ENCODE data around the gene ASIC2.

ASIC2 gene

DNA sequence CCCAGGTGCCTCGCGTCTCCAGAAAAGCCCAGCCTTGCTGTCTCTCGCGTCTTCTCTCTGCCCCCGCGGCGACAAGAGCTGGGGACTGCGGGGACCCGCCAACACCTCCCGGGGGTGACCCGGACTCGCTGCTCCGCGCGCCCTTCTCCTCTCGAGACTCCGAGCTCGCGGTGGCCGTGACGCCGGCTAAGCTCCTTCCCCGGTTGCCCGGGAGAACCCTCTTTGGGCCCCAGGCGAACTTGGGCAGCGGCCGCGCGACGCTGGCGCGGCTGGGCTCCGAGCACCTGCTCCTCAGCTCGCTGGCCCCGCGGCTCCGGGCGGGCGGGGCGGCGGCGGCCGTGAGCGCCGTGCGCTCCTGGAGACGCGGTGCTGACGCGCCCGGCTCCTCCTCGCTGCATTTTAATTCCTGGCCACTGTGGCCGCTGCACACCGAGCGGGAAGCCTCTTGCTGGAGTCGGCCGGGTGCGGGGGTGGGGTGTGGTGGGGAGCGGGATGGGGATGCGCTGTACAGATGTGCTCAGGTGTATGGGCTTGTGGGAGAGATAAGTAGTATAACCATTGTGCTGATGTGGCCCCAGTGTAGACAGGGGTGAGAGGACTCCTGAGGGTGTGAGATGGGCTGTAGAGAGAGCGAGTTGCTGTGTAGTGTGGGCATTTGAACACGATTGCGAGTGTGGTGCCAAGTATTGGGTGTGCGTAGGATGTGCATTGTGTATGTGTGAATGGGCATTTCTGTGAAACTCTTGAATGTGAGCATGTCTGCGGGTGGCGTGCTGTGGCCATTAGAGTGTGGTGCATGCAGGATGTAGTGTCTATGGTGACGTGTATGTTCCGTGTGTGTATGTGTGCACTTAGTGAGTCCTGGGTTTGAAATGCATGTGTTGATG lies at the start of gene ASIC2:
TSS of gene ASIC2 (minus strand) at position 315 of the 887 bp plus-strand sequence.
- DNase-seq, result no peak

DNA sequence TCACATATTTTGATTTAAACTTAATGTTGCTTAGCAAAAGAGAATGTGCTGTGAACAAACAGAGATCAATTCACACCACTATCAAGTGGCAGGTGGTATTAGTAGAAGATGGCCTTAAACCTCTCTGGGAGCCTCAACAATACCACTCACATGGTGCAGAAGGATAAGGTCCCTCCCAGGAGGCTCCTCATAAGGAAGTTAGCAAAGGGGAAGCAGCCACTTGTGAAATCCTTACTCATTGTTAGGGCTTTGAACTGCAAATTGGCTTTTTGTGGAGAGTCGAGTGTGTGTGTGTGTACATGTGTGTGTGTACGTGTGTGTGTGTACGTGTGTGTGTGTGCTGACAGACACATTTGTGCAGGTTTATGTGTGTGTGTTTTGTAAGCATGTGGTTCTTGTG lies 48.9 kb upstream of the ASIC2 start:
- DNase-seq, result no peak

DNA sequence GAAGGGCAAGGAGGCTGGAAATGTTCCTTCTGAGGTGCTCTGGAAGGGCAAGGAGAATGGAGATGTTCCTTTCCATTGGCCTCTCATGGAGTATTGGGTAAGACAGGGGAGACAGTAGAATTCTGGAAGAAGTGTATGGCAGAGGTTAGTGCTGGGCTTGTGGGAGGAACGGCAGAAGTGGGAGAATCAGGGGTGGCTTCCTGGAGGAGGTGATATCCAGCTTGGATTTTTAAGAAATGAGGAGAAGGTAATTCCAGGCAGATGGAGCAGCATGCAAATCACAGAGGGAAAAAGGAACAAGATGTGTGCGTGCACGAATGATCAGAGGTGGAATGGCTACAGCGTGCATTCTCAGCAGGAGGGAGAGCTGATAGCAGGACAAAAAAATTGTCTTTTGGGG lies 45.1 kb upstream of the ASIC2 start:
- no peak for DNase-seq

DNA sequence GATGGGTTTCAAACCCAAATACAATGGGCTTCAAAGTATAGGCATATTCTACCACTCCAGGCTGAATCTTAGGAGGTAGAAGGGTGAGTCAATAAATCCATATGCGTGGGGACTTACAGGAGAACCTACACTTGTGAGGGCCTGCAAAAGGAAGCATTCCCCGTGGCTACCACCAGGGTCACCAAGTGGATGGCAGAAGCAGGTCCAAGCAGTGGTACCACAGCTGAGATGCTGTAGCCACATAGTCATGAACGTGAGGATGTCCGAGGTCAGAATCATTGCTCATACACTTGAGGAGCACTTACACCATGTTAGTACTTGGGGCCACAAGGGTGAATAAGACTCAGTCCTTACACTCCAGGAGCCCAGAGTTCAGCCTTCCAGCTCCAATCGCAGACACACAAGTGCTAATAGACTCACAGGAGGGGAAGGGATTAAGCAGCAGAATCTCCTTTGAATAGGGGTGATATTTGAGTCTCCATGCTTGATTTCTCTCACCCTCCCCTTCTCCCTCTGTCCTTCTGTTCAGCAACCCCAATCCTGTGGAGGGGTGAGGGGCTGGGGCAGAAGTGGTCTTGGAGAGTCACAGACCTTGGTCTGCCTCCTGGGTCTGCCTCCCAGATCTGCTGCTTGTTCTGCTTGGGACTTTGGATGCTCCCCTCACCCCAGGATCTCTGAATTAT lies 42.5 kb upstream of the ASIC2 start:
- no peak for DNase-seq

DNA sequence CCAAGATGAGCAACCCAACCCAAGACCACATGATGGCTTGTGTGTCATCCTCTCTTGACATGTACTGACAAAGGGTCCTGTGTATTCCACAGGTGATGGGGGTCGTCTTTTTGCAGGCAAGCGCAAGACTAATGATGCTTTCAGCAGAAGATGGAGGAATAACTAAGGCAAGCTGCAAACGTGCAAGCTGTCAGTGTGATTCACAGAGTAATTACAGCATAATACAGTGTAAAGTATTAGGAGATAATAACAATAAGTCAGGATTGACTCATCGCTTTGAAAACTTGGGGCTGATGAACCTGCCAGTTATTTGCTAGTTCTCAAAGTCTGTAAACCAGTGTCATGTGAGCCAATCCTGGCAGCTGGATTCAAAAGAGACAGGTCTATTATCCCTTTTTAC lies 41.6 kb upstream of the ASIC2 start:
- no peak for DNase-seq

DNA sequence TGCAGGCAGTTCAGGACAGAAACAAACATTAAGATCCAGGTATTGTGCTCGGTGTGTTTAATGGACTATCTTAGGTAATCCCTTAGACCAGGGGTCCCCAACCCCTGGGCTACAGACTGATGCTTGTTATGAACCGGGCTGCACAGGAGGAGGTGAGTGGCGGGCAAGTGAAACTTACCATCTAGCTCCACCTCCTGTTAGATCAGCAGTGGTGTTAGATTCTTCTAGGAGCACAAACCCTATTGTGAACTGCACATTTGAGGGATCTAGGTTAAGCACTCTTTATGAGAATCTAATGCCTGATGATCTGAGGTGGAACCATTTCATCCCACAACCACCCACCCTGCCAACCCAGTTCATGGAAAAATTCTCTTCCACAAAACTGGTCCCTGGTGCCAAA lies 37.8 kb upstream of the ASIC2 start:
- DNase-seq, result no peak

DNA sequence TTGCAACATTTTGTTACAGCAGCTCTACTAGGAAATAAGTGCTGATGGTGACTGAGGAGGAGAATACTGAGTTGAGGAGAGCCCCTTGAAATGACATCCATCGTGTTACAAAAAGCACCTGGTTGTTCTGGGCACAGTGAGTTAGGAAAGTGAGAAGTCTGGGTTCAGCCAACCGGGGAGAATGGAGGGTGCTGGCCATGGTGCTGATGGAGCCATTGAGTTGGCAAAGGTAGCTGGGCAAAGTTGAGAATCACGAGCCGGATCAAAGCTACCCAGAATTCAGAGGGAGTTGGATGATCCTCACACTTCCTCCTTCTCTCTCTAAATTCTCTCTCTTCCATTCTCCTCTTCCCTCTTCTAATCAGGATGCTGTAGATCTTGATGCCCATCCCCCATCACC lies 35.0 kb upstream of the ASIC2 start:
- DNase-seq, result no peak

DNA sequence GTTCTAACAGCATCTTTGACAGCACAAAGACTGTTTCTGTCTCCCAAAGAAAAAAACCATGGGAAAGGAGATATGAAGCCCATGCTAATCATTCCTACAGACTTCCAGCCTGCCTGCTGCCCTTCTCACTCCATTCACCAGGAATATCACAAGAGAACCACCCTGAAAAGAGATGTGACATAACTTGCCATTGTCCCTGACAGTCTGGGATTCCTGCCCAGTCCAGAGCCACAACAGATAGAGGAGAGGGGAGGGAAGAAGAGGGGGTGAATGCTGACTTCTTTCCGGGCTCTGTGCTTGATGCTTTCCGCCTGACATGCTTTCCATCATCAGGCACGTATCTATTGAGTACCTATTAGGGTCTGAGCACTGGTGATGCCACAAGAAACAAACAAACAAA lies 31.6 kb upstream of the ASIC2 start:
- no peak for DNase-seq

DNA sequence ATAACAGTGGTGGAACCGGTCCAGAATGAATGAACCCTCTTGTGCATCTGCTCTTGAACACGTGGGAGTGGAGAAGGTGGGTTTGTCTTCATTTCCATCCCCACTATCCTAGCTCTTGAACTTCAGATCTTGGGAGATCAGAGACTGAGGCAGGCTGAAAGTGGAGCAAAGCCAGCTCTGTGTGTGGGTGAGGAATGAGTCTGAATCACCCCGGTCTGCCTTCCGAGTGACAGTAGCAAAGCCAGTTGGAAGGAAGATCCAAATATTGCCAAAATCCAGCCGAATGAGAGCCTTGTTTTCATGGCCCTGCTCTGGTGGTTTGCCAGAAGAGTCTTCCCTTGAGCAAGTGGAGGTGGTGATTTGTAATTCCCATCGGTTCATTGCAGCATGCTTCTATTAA lies 29.0 kb upstream of the ASIC2 start:
- DNase-seq, result no peak

DNA sequence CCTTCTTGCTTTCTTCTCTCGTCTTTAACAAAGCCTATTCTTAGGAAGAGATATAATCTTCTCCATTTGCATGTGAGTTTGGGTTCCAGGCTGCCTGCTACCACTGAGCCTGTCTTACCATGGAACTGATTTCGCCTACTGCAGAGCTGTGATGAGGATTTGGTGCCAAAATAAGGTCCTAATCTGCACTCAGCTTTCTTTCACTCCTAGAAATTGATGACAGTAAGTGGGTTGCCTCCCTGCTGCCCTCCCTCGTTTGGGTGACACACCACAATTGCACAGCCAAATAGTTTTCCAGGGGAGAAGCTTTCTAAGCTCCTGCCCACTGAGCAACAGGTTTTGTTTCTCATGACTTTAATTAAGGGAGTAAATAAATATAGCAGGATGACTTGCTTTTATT lies 25.1 kb upstream of the ASIC2 start:
- no peak for DNase-seq

DNA sequence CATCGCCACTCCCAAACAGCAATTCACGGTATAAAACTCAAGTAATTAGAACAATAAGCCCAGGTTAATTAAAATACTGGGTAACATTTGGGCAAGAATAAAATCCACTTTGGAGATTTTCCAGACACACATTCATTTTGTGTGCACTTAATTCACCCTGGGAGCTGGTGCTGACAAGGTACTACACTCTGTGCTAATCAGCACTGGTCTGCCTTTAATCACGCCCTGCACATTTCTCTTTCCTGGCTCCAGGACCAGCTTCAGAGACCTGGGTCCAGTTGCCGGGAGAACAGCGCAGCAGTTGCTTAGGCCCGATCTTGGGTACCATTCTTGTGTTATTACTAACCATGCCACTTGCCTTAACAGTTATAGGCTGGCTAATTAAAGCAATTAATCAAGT lies 23.7 kb upstream of the ASIC2 start:
- DNase-seq, result no peak

DNA sequence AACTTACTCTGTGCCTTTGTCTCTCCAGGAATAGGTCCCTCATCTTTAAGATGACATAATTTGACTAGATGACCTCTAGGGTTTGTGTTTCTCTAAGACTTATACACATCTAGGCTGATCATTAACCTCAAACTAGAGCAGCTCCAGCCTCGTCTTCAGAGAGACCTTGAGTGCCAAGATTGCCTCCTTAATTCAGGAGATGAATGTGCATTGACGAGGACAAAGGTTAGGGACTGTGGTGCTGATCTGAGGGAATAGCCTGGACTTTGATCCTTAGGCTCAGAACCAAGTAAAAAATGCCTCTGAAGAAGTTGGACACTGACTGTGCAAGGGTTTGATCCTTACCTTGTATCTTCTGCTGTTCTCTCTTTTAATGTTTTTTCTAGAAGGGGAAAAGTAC lies 17.2 kb upstream of the ASIC2 start:
- DNase-seq, result no peak

DNA sequence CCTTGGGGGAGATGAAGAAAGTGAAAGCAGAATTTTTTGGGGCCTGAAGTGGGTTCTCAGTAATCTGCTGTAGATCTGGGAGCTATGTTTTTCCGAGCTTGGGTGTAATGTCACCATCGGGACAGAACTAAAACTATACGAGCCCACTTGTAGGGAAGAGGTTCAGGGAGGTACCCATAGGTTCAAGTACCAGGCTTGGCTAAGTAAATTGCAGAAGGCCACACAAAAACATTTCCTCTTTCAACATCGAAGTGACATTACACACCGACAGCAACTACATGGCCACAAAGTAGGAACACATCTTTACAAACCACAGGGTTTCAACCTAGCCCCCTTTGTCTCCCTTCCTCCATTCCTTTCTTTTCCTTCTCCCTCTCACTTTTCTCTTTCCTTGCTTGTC lies 10.2 kb upstream of the ASIC2 start:
- DNase-seq, result no peak

DNA sequence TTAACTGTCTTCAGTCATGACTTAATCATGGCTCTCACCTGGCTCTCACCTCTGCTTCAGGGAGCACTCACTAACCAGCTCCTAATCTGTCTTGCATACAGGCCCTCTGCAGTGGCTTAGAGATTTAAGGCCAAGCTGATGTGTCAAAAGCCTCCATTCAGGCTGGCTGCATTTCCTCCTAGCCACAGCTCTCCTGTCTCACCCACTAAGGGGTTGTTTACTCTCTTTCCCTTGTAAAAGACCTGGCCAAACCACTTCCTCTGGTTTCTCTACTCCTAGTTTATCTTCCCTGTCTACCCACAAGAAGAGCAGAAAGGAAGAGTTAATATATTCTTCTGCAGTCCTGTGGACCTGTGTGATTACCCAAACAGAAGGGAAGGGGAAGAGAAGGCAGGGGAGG lies 9.3 kb upstream of the ASIC2 start:
- no peak for DNase-seq

DNA sequence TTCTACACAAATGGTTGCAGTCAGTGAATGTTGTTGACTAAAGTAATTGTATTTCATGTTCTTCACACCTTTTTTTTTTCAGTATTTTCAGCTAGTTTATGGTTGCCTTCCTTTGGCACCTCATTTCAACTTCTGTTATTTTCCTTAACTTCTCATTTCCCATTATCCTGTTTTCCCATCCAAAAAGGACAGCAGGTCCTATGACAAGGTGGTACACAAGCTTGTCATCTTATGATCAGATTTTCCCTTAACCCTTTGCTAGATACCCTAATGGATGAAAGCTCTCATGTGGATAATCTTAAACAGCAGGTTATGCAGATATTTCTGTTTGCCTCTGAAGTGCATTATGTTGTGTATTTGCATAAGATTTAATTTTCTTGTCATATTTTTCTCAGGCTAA lies 7.1 kb upstream of the ASIC2 start:
- DNase-seq, result no peak

DNA sequence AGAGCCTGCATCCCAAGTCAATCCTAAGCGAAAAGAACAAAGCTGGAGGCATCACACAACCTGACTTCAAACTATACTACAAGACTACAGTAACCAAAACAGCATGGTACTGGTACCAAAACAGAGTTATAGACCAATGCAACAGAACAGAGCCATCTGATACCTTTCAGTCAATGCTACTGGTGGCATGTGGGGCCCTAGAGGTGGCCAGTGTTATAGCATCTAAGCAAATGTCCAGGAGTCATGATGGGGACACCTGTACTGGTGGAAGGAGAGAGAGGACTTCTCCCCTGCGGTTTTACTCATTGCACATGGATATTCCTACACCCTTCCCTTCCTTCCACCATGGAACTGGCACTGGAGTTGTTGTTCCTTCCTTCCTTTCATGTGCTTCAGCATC lies 6.0 kb upstream of the ASIC2 start:
- DNase-seq, result no peak

DNA sequence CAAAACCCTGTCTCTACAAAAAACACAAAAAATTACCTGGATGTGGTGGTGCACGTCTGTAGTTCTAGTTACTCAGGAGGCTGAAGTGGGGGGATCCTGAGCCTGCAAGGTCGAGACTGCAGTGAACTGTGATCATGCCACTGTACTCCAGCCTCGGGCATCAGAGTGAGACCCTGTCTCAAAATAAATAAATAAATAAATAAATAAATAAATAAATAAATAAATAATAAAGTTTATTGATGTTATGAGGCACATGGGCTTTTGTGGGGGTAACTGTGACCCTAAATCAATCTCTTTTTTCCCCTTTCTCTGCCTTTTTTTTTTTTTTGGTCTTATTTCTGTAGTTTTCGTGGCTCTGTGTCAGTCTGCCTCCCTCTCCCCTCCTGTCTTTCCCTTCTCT lies 4.5 kb upstream of the ASIC2 start:
- no peak for DNase-seq

DNA sequence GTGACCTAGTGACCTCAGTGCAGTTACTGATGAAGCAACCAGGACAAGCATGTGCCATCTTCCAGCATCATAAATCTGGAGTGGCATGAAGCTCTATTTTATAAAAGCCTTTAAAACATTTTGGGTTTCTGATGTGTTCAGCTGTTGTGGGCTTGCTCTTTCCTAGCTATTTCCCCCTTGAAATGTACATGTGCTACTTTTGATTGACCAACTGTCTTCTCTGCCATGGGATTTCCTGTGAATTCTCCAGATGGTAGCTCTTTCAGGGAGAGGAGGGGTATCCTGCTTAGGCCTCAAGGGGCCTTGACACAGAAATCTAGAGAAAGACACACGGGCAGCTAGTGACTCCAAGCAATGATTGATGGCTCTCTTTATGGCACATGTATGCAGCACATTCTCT lies 1.9 kb upstream of the ASIC2 start:
- no peak for DNase-seq

DNA sequence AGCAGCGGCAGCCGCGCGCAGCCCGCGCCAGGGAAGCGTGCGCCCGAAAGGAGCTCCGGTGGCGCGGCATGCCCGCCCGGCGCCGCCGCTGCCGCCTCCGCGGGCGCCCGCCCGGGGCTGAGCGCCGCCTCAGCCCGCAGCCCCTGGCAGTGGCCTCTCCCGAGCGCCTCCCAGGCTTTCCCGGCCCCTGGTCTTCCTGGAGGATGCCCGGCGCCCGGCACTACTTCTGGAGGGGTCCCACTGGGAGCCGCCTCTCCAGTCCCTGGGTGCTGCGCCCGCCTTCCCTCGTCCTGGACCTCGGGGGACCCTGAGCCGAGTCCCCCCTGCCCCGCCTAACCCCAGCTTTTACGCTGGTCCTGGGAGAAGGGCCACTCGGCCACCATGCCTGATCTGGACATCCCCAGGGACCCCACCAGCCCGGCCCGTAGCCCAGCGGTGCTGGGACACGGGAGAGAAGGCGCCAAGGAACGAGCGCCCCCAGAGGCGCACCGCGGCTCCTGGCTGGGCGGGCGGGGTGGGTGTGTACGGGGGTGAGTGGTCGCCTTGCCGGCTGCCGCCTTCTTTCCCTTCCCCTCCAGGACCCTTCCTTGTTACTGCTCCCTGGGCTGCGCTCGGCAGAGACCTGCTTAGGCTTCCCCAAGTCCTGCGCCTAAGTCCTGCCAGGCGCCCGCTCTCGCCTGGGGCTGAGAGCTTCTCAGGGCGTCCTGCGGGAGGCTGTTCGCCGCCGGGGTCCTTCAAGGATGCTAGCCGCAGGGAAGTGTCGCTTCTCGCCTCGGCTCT lies 704 bp downstream of the ASIC2 start:
- no peak for DNase-seq

DNA sequence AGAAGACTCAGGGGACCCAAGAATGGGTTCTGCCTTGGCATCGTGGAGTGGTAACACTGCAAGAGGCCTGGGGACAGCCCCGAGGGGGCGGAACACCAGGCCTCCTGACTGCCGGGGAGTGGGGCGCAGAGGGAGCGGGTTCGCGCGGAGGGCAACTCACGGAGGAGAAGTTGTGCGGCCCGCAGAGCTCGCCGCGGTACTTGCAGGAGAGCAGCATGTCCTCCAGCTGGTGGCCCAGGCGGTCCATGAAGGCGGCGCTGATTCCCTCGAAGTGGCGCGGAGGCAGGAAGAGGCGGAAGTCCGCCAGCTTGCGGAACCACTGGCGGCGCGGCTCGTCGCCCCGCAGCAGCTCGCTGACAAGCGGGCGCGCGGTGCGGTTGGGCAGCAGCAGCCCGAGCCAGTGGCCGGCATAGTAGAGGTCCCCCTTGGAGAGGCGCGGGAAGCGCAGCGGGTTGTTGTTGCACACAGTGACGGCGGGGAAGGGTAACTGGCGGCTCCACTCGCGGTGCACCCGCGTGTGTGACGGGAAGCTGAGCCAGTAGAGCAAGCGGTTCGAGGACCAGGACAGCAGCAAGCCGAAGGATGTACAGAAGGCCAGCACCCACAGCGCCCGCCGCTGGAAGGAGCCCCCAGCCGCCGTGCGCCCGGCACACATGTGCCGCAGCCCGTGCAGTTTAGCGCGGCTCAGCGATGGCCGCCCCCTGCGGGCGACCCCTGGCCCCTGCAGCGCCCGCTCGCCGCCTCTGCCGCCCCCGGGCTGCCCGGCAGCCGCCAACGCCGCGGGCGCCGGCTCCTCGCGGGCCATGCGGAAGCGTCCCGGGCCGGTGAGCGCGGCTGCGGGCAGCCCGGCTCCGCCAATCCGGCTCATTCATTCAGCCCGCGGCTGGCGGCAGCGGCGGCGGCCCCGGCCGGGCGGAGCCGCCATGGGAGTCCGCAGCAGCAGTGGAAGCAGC lies 1.6 kb downstream of the ASIC2 start:
- DNase-seq, result no peak

DNA sequence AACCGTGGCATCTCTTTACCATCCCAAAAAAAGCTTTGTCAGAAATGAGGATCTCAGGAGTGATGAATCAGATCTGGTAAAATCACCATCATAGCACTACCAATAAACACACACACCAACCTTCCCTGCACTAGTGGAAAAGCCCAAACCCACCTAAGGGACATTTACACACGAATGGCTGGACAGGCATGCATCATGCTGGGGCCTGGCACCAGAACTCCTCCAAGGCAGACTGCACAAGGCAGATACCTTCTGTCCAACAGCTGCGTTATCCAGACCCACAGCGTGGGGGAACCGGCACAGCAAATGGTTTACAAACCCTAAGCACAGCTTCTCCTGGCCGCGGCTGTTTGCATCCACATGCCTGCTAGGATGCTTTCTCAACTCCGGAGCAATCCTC lies 2.8 kb downstream of the ASIC2 start:
- DNase-seq, result no peak

DNA sequence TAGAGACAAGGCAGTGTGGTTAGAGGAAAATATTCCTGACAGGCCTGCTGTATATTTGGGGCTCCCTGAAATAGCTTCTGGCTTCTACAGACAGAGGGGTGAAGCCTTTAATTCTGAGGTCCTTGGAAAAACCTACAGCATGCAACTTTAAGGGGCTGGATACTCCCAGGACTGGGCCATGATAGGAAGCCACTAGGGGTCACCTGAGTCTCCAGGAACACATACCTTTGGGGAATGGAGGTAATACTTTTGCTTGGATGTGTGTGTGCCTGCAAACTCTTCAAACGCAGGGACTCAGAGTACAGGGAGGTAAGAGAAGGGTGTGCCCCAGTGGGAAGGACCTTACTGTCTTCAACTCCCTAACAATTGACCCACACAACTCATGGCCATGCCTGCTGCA lies 4.1 kb downstream of the ASIC2 start:
- no peak for DNase-seq
